ENCODE data around the gene STRA6.
"Not testable (repeated sequence)": the region's sequence is repeated elsewhere in the genome, so short reads cannot be mapped to it uniquely, and the experiment has no call there.

The STRA6 gene

GRCh38 chr15:74167891-74168331 lies 34.7 kb downstream of the STRA6 start:
- POLR2A ChIA-PET: interaction anchor here (1.0 kb wide), 1 partner anchor 9 kb away, joined by 3 read pairs; no protein-coding TSS in a partner anchor
- CTCF ChIA-PET: interaction anchor here (1.3 kb wide), 1 partner anchor 9 kb away, joined by 4 read pairs; no protein-coding TSS in a partner anchor
- no peak overlapping the region for H3K4me3 ChIP-seq (ENCODE audit: low read depth, low read length)
- no peak for DNase-seq (ENCODE audit: low read depth, low spot score)
- TF ChIP-seq, protein P1, sequence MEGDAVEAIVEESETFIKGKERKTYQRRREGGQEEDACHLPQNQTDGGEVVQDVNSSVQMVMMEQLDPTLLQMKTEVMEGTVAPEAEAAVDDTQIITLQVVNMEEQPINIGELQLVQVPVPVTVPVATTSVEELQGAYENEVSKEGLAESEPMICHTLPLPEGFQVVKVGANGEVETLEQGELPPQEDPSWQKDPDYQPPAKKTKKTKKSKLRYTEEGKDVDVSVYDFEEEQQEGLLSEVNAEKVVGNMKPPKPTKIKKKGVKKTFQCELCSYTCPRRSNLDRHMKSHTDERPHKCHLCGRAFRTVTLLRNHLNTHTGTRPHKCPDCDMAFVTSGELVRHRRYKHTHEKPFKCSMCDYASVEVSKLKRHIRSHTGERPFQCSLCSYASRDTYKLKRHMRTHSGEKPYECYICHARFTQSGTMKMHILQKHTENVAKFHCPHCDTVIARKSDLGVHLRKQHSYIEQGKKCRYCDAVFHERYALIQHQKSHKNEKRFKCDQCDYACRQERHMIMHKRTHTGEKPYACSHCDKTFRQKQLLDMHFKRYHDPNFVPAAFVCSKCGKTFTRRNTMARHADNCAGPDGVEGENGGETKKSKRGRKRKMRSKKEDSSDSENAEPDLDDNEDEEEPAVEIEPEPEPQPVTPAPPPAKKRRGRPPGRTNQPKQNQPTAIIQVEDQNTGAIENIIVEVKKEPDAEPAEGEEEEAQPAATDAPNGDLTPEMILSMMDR (IDR thresholded peaks at IDR 0.05; ENCODE audit: insufficient read depth, low read length, missing control alignments): no peak

DNA sequence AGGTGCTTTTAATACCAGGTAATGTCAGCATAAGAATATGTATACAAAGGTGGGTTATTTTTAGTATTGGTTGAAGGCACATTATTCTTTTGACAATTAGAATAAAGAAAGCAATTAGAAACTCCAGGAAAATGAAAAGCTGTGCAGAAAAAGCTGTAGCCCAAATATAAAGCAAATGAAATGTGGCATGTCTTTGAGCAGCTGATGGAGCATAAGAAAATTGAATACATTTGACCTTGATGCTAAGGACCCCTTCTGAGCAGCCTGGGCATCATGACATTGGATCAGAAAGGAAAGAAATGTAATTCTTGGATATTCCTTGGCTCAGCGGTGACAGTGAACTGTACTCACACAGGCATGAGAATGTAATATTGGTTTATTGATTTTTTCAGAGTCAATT lies 37.1 kb downstream of the STRA6 start:
- no peak overlapping the region for H3K4me3 ChIP-seq (ENCODE audit: low read depth, low read length)
- no peak for DNase-seq (ENCODE audit: low read depth, low spot score)
- TF ChIP-seq, protein P1 (IDR thresholded peaks at IDR 0.05; ENCODE audit: insufficient read depth, low read length, missing control alignments): no peak
- POLR2A ChIA-PET: interaction anchor here (0.5 kb wide), 1 partner anchor 881 kb away, joined by 3 read pairs; no protein-coding TSS in a partner anchor
- CTCF ChIA-PET: interaction anchor here (0.8 to 1.5 kb wide), 4 partner anchors 8 to 155 kb away, joined by 3 to 6 read pairs (median 4); no protein-coding TSS in a partner anchor

GRCh38 chr15:74162195-74162536 lies 40.4 kb downstream of the STRA6 start:
- DNase-seq (ENCODE audit: low read depth, low spot score); POLR2A ChIA-PET; H3K4me3 ChIP-seq (ENCODE audit: low read depth, low read length): not testable (repeated sequence)
- CTCF ChIA-PET: interaction anchor here (1.1 to 1.4 kb wide), 5 partner anchors 13 to 145 kb away, joined by 3 to 4 read pairs (median 3); no protein-coding TSS in a partner anchor

DNA sequence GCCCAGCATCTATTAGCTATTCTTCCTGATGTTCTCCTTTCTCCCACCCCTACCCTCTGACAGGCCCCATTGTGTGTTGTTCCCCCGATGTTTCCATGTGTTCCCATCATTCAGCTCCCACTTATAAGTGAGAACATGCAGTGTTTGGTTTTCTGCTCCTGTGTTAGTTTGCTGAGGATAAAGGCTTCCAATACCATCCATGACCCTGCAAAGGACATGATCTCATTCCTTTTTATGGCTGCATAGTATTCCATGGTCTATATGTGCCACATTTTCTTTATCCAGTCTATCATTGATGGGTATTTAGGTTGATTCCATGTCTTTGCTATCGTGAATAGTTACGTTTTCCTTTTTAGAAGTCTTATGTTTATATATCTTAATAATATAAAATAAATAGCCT lies 42.2 kb downstream of the STRA6 start:
- H3K4me3 ChIP-seq (ENCODE audit: low read depth, low read length); POLR2A ChIA-PET; DNase-seq (ENCODE audit: low read depth, low spot score): not testable (repeated sequence)
- CTCF ChIA-PET: interaction anchor here (1.5 to 1.7 kb wide), 2 partner anchors 10 to 160 kb away, joined by 3 to 8 read pairs; no protein-coding TSS in a partner anchor

GRCh38 chr15:74159773-74160172 lies 42.8 kb downstream of the STRA6 start:
- no peak for DNase-seq (ENCODE audit: low read depth, low spot score)
- TF ChIP-seq, protein P1 (IDR thresholded peaks at IDR 0.05; ENCODE audit: insufficient read depth, low read length, missing control alignments): no peak
- ChIA-PET POLR2A (no interaction called here), CTCF (interaction anchor here (0.6 to 1.7 kb wide), 3 partner anchors 9 to 161 kb away, joined by 3 to 8 read pairs (median 3); no protein-coding TSS in a partner anchor)
- no peak overlapping the region for H3K4me3 ChIP-seq (ENCODE audit: low read depth, low read length)

GRCh38 chr15:74158855-74159650 lies 43.5 kb downstream of the STRA6 start:
- H3K4me3 ChIP-seq (ENCODE audit: low read depth, low read length): no peak overlapping the region
- TF ChIP-seq, protein P1 (IDR thresholded peaks at IDR 0.05; ENCODE audit: insufficient read depth, low read length, missing control alignments): no peak
- CTCF ChIA-PET: interaction anchor here (0.6 to 1.7 kb wide), 4 partner anchors 9 to 162 kb away, joined by 3 to 8 read pairs (median 3); no protein-coding TSS in a partner anchor
- no peak for DNase-seq (ENCODE audit: low read depth, low spot score)
- POLR2A ChIA-PET: no interaction called here

Measured in AG04449 (cell line).